Neuron (in vitro differentiated cells): ENCODE results near the gene AKAP12.
"Not testable (repeated sequence)": the region's sequence is repeated elsewhere in the genome, so short reads cannot be mapped to it uniquely, and the experiment has no call there.

ENCODE experiments used
- H2AFZ ChIP-seq: one replicate; pipeline ENCODE4 v1.6.1; 2013; ENCODE audit warnings: low read depth, mild to moderate bottlenecking, inconsistent platforms, low read length, moderate library complexity
- H3K27me3 ChIP-seq: one replicate; pipeline ENCODE4 v1.6.1; 2013; ENCODE audit warnings: low read length; ENCODE audit not compliant: insufficient read depth
- H3K36me3 ChIP-seq: one replicate; pipeline ENCODE4 v1.6.1; 2013; ENCODE audit warnings: low read length; ENCODE audit not compliant: insufficient read depth
- H3K4me1 ChIP-seq: one replicate; pipeline ENCODE4 v1.6.1; 2013; ENCODE audit warnings: low read length; ENCODE audit not compliant: insufficient read depth
- H3K4me3 ChIP-seq: 2 replicates; pipeline ENCODE4 v1.5.1; 2013; ENCODE audit warnings: mild to moderate bottlenecking, low read length, moderate library complexity
- H3K9me3 ChIP-seq: one replicate; pipeline ENCODE4 v1.6.1; 2013; ENCODE audit warnings: low read length

The AKAP12 gene

GRCh38 chr6:151352410-151353396 lies 112.9 kb downstream of the AKAP12 start:
- Histone ChIP-seq H2AFZ (no peak overlapping the region), H3K9me3 (peaks cover 8% of the 10 kb centered on the region), H3K4me3 (no peak overlapping the region), H3K27me3 (no peaks in the 10 kb centered on the region), H3K4me1 (no peaks in the 10 kb centered on the region), H3K36me3 (peaks cover 7% of the 10 kb centered on the region)

DNA sequence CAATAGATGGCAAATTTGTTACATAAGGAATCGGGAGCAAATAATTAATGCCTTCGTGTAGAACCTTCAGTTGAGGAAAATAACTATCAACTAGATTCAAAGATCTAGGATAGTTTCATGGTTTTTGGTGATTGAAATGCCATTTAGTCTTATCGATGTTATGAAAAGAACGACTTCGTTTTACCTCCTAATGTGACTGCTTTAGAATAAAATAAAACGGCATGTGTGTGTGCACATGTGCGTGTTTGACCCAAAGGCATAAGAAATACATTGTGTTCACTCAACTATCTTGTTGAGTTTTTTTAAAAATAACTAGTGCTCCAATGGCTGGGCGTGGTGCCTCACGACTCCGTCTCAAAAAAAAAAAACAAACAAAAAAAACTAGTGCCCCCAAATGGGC lies 114.0 kb downstream of the AKAP12 start:
- Histone ChIP-seq H3K4me3 (no peak overlapping the region), H3K36me3 (peaks cover 10% of the 10 kb centered on the region), H3K4me1 (no peaks in the 10 kb centered on the region), H3K9me3 (peaks cover 8% of the 10 kb centered on the region), H2AFZ (no peak overlapping the region), H3K27me3 (no peaks in the 10 kb centered on the region)

- not testable (repeated sequence) for H3K4me3 ChIP-seq, H3K27me3 ChIP-seq, H2AFZ ChIP-seq, H3K9me3 ChIP-seq, H3K4me1 ChIP-seq
- H3K36me3 ChIP-seq = peaks cover 15% of the 10 kb centered on the region
Observed at GRCh38 chr6:151356983-151357382, 117.2 kb downstream of the AKAP12 start.

DNA sequence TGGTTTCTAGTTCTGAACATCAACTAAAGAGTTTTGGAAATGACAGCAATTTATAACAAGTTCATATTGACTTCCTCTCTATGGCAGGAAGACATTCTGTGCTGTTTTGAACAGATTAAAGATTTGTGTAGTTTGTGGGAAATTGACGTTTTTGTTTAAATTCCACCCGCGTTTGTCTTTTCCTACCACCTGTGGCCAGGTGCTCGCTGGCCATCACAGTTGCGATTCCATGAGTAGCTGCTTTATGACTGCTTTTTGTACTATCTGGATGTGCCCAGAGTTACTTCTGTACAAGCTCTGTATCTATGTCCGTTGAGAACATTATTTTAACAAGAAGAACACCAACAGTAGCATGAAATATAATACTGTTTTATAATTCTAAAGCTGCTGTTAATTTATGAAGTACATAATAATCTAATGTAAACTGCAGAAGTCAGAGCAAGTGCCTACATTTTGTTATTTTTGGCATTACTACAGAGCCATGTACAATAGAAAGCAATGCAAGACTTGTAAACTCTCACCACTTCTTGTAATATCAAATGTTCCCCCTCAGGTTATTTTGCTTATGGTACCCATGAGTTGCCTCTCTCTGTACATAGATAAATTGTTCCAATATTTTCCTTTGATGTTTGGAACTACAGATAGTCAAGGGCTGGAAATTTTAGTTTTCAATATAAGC lies 118.1 kb downstream of the AKAP12 start:
- no peaks in the 10 kb centered on the region for H3K9me3 ChIP-seq
- H3K4me3 ChIP-seq = no peak overlapping the region
- H2AFZ ChIP-seq = no peak overlapping the region
- H3K36me3 ChIP-seq = peaks cover 16% of the 10 kb centered on the region
- H3K4me1 ChIP-seq = no peaks in the 10 kb centered on the region
- H3K27me3 ChIP-seq = no peaks in the 10 kb centered on the region

DNA sequence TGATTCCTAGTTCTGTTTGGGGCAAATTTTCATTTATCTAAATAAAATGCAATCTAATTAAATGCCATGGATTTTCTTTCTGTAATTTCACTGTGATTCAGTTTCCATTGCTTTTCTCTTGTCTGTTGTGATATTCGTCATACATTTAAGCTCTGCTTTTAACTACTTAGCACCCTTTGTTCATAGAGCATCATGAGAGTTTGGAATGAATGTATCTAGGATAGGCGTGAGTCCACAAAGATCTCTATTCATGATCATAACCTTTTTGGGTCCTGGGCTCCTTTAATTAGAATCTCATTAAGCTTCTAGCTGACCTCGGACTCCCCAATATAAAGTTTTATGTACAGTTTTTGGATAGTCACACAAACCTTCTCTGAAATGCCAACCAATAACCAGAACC lies 118.7 kb downstream of the AKAP12 start:
- peaks cover 16% of the 10 kb centered on the region for H3K36me3 ChIP-seq
- no peaks in the 10 kb centered on the region for H3K4me1 ChIP-seq
- H3K9me3 ChIP-seq = no peaks in the 10 kb centered on the region
- no peak overlapping the region for H2AFZ ChIP-seq
- no peak overlapping the region for H3K4me3 ChIP-seq
- H3K27me3 ChIP-seq = no peaks in the 10 kb centered on the region

DNA sequence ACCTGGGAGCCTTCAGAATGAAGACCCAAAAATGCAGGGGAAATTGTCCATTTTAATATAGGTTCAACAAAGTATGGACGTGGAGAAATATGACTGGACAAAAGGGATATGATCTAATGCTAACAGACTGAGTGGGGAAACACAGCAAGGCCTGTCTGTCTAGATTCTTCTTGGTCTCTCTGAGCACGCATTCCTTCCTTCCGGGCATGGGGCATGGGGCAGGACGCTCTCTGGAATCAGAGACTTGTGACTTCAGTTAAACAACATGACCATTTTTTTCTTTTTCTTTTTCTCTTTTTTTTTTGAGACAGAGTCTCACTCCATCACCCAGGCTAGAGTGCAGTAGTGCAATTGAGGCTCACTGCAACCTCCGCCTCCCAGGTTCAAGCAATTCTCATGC lies 119.7 kb downstream of the AKAP12 start:
- Histone ChIP-seq H3K4me3 (no peak overlapping the region), H3K9me3 (no peaks in the 10 kb centered on the region), H3K36me3 (peaks cover 18% of the 10 kb centered on the region), H3K4me1 (no peaks in the 10 kb centered on the region), H2AFZ (no peak overlapping the region), H3K27me3 (no peaks in the 10 kb centered on the region)

GRCh38 chr6:151365233-151365632 lies 125.5 kb downstream of the AKAP12 start:
- Histone ChIP-seq H3K4me1 (no peaks in the 10 kb centered on the region), H3K36me3 (peaks cover 45% of the 10 kb centered on the region), H3K9me3 (peaks cover 1% of the 10 kb centered on the region), H2AFZ (no peak overlapping the region), H3K4me3 (no peak overlapping the region), H3K27me3 (no peaks in the 10 kb centered on the region)

GRCh38 chr6:151370509-151371078 lies 130.8 kb downstream of the AKAP12 start:
- Histone ChIP-seq H3K27me3 (no peaks in the 10 kb centered on the region), H3K9me3 (peaks cover 1% of the 10 kb centered on the region), H3K36me3 (peaks cover 38% of the 10 kb centered on the region)

DNA sequence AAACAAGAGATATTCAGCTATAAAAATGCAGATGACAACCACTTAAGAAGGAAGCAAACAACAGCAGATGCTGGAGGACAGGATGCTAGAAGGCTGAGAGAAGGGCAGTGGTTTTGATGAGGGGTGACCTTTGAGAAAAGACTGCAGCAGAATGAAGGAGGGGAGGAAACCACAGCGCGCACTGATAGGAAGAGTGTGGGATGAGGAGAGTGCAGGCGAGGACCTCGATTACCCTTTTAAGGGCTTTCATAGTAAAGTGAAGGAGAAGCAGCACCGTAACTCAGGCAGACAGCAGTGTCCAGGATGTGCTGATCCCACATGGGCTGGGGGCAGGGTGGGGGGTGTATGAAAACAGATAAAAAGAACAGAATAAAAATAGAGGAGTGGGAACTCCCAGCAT lies 132.4 kb downstream of the AKAP12 start:
- H2AFZ ChIP-seq = no peak overlapping the region

More at GRCh38 chr6:151370509-151371078, 130.8 kb downstream of the AKAP12 start:
- H3K4me3 ChIP-seq = no peak overlapping the region
- H2AFZ ChIP-seq = no peak overlapping the region
- peaks cover 23% of the 10 kb centered on the region for H3K4me1 ChIP-seq

GRCh38 chr6:151374036-151374683 lies 134.4 kb downstream of the AKAP12 start:
- H3K9me3 ChIP-seq = no peaks in the 10 kb centered on the region
- H3K4me1 ChIP-seq = peaks cover 31% of the 10 kb centered on the region
- H2AFZ ChIP-seq = no peak overlapping the region
- peaks cover 24% of the 10 kb centered on the region for H3K36me3 ChIP-seq
- no peaks in the 10 kb centered on the region for H3K27me3 ChIP-seq
- H3K4me3 ChIP-seq = peak overlapping the region; percentile 21

More for the DNA sequence above, 132.4 kb downstream of the AKAP12 start:
- Histone ChIP-seq H3K27me3 (no peaks in the 10 kb centered on the region), H3K4me3 (no peak overlapping the region), H3K36me3 (peaks cover 26% of the 10 kb centered on the region), H3K9me3 (peaks cover 1% of the 10 kb centered on the region), H3K4me1 (peaks cover 31% of the 10 kb centered on the region)

DNA sequence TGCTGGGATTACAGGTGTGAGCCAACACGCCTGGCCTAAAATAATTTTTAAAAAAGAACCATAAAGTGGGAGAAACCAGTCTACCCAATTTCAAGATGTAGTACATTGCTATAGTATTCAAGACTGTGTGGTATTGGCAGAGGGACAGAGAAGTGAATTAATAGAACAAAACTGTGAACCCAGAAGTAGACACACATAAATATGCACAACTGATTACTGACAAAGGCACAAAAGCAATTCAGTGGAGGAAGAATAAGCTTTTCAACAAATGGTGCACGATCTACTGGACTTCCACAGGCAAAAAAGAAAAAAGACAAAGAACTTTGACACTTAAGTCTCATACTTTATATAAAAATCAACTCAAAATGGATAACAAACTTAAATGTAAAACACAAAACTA lies 136.1 kb downstream of the AKAP12 start:
- H3K4me1 ChIP-seq = peaks cover 31% of the 10 kb centered on the region
- no peaks in the 10 kb centered on the region for H3K27me3 ChIP-seq
- H2AFZ ChIP-seq = no peak overlapping the region
- no peak overlapping the region for H3K4me3 ChIP-seq
- no peaks in the 10 kb centered on the region for H3K9me3 ChIP-seq
- H3K36me3 ChIP-seq = peaks cover 17% of the 10 kb centered on the region

- no peaks in the 10 kb centered on the region for H3K27me3 ChIP-seq
- no peak overlapping the region for H2AFZ ChIP-seq
- peaks cover 13% of the 10 kb centered on the region for H3K36me3 ChIP-seq
- no peaks in the 10 kb centered on the region for H3K9me3 ChIP-seq
- no peak overlapping the region for H3K4me3 ChIP-seq
- peaks cover 31% of the 10 kb centered on the region for H3K4me1 ChIP-seq
Observed at GRCh38 chr6:151376440-151376839, 136.7 kb downstream of the AKAP12 start.

DNA sequence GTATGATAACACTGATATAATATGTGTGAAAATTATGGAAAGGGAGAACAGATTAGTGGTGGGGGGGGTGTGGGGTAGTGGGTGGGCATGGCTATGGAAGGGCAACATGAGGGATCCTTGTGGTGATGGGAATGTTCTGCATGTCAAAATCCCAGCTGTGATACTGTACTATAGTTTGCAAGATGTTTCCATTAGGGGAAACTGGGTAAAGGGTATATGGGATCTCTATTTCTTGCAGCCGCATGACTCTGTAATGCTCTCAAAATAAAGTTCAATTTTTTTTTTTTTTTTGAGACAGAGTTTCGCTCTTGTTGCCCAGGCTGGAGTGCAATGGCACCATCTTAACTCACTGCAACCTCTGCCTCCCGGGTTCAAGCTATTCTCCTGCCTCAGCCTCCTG lies 137.3 kb downstream of the AKAP12 start:
- H3K36me3 ChIP-seq = peaks cover 7% of the 10 kb centered on the region
- no peak overlapping the region for H2AFZ ChIP-seq
- no peak overlapping the region for H3K4me3 ChIP-seq
- peaks cover 31% of the 10 kb centered on the region for H3K4me1 ChIP-seq
- H3K27me3 ChIP-seq = no peaks in the 10 kb centered on the region
- no peaks in the 10 kb centered on the region for H3K9me3 ChIP-seq
